ENCODE data around the gene OR1D5. TPM values are rescaled to one million over a fixed set of nuclear protein-coding genes. Genes with fewer than 3 reads are reported as not detected.

OR1D5 gene
- total and polyA plus RNA-seq, 10 donors, result not detected

DNA sequence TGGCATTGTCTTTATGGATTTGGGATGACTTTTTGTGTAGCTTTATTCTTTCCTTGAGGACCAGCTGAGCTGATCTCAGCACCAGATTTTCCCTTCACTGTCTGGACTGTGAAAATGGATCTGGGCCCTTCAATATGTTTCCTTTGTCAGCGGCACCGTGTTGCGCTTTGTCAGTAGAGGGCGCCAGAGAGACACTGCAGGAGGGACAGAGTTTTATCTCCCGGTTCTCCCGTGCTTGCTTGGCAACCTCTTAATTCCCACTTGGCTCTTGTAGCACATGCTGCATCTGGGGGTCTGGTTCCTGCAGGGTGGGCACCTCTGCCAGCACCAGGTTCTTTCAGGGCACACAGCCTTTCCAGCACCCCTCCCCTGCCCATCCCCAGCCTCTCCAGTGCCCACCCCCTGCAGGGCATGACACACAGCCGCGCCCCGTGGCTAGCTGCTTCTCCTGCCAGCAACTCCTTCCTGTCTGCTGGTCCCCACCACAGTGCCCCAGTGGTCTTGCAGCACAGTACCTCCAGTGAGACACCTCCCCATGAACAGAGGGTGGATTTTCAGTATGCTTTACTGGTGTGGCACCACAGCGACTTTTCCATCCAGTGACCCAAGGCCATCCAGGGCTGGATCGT is 19.6 kb downstream of the OR1D5 start:
- H3K9me3 ChIP-seq, result peaks cover 0 to 21% (median 17%) of the 10 kb centered on the region in 8 donors
- WGBS, 5 donors, result 65 to 73% (median 68%) methylated on average over 11 of the region's 11 CpGs
- no peak overlapping the region for H3K4me3 ChIP-seq
- peaks cover 0 to 23% (median 0%) of the 10 kb centered on the region in 7 donors for H3K27me3 ChIP-seq (replicated peaks in 1 of 7)
- peaks cover 0 to 22% (median 7%) of the 10 kb centered on the region in 6 donors for H3K4me1 ChIP-seq
- DNase-seq, result no peak
- intact Hi-C loops (cut with DNase I; ENCODE audit: low total_unique reads), result no loop called here
- no peak overlapping the region for H3K27ac ChIP-seq
- H3K36me3 ChIP-seq, result no peaks in the 10 kb centered on the region
- TF ChIP-seq, protein P1, sequence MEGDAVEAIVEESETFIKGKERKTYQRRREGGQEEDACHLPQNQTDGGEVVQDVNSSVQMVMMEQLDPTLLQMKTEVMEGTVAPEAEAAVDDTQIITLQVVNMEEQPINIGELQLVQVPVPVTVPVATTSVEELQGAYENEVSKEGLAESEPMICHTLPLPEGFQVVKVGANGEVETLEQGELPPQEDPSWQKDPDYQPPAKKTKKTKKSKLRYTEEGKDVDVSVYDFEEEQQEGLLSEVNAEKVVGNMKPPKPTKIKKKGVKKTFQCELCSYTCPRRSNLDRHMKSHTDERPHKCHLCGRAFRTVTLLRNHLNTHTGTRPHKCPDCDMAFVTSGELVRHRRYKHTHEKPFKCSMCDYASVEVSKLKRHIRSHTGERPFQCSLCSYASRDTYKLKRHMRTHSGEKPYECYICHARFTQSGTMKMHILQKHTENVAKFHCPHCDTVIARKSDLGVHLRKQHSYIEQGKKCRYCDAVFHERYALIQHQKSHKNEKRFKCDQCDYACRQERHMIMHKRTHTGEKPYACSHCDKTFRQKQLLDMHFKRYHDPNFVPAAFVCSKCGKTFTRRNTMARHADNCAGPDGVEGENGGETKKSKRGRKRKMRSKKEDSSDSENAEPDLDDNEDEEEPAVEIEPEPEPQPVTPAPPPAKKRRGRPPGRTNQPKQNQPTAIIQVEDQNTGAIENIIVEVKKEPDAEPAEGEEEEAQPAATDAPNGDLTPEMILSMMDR (IDR thresholded peaks at IDR 0.05 in 8 of 11, conservative IDR thresholded peaks at IDR 0.05 in 3 of 11), result peak in 3 of 11 experiments; percentile 17 to 45 (median 24)
- TF ChIP-seq POLR2A (IDR thresholded peaks at IDR 0.05), result no peak
- no peak for TF ChIP-seq POLR2AphosphoS5 (IDR thresholded peaks at IDR 0.05)

- WGBS, 5 donors, result 75 to 88% (median 85%) methylated on average over 5 of the region's 5 CpGs
- no peak for DNase-seq
These were observed 22.5 kb downstream of the OR1D5 start for GRCh38 chr17:3040882-3041281.

DNA sequence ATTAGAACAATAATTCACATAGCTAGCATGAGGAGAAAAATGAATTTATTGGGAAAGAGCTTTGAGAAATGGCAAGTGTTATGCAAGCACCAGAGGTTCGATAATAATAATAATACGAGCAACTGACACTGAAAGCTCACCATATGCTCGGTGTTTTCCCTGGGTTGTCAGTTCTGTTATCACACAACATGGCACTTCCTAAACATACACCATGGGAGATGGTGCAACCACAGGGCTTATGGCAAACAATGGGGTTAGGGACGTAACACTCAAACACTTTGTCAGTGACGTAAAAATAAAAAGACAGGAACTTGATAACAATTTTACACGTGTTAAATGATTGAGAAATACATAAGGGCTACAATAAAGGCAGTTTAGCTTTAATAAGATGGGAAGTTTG is 23.7 kb downstream of the OR1D5 start:
- peaks cover 0 to 19% (median 16%) of the 10 kb centered on the region in 8 donors for H3K9me3 ChIP-seq
- TF ChIP-seq, protein P1 (IDR thresholded peaks at IDR 0.05 in 8 of 11, conservative IDR thresholded peaks at IDR 0.05 in 3 of 11), result no peak
- peaks cover 0 to 15% (median 0%) of the 10 kb centered on the region in 6 donors for H3K4me1 ChIP-seq
- peaks cover 0 to 50% (median 0%) of the 10 kb centered on the region in 7 donors for H3K27me3 ChIP-seq (replicated peaks in 1 of 7)
- H3K27ac ChIP-seq, result peak overlapping the region in 3 of 8 donors; percentile 51 to 59 (median 53)
- DNase-seq, result peak; percentile 1
- WGBS, 5 donors, result 14 to 28% (median 21%) methylated on average over 6 of the region's 6 CpGs
- intact Hi-C loops (cut with DNase I; ENCODE audit: low total_unique reads), result no loop called here
- no peak overlapping the region for H3K4me3 ChIP-seq
- peaks cover 0 to under 1% (median 0%) of the 10 kb centered on the region in 6 donors for H3K36me3 ChIP-seq

More at GRCh38 chr17:3040882-3041281, 22.5 kb downstream of the OR1D5 start:
- TF ChIP-seq POLR2AphosphoS5 (IDR thresholded peaks at IDR 0.05) (no peak), POLR2A (IDR thresholded peaks at IDR 0.05) (no peak)
- TF ChIP-seq, protein P1 (IDR thresholded peaks at IDR 0.05 in 8 of 11, conservative IDR thresholded peaks at IDR 0.05 in 3 of 11), result no peak
- Histone ChIP-seq H3K9me3 (peaks cover 0 to 21% (median 17%) of the 10 kb centered on the region in 8 donors), H3K4me1 (peaks cover 0 to 15% (median 0%) of the 10 kb centered on the region in 6 donors), H3K36me3 (no peaks in the 10 kb centered on the region), H3K27ac (no peak overlapping the region), H3K4me3 (no peak overlapping the region), H3K27me3 (replicated peaks in 1 of 7) (peaks cover 0 to 42% (median 0%) of the 10 kb centered on the region in 7 donors)
- intact Hi-C loops (cut with DNase I; ENCODE audit: low total_unique reads), result no loop called here

DNA sequence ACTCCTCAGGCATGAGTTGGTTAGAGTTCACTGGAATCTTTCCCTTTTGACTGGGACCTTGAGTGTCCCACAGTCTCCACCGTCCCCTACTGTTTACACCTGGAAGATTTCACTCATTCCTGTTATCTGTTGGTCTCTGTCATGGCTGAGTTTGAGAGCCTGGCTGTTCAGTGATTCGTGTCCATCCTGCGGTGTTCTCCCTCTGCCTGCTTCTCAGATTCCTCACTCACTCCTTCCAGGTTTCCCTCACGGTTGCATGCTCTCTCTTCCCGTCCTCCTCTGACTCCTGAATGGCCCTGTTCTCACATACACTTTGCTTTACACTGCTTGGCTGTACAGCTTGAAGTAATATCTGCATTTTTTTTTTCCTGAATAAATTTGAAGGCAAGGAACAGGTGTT is 24.5 kb downstream of the OR1D5 start:
- H3K9me3 ChIP-seq, result peaks cover 0 to 11% (median 9%) of the 10 kb centered on the region in 8 donors
- intact Hi-C loops (cut with DNase I; ENCODE audit: low total_unique reads), result no loop called here

More for the DNA sequence above, 24.5 kb downstream of the OR1D5 start:
- Histone ChIP-seq H3K4me1 (peaks cover 0 to 15% (median 0%) of the 10 kb centered on the region in 6 donors), H3K4me3 (no peak overlapping the region), H3K27me3 (replicated peaks in 1 of 7) (peaks cover 0 to 50% (median 0%) of the 10 kb centered on the region in 7 donors), H3K36me3 (peaks cover 0 to 8% (median 0%) of the 10 kb centered on the region in 6 donors), H3K27ac (peak overlapping the region in 2 of 8 donors; percentile 53 to 59)
- DNase-seq, result peak; percentile 7
- TF ChIP-seq POLR2A (IDR thresholded peaks at IDR 0.05) (no peak), POLR2AphosphoS5 (IDR thresholded peaks at IDR 0.05) (no peak)
- TF ChIP-seq, protein P1 (IDR thresholded peaks at IDR 0.05 in 8 of 11, conservative IDR thresholded peaks at IDR 0.05 in 3 of 11), result no peak
- WGBS, 5 donors, result 65 to 72% (median 72%) methylated on average over 5 of the region's 5 CpGs

All from spleen (tissue), 11 donors.